Gastrocnemius medialis (tissue), 4 donors: Measurements from ENCODE around the gene PLGRKT.

Experiments used
- POLR2A ChIP-seq, 2 donors: fragments of 450-650 bp; IDR thresholded peaks; one replicate each; pipeline ENCODE4 v1.6.1; 2017; ENCODE audit warnings: antibody characterized with exemption in 2 of 2, mild to moderate bottlenecking in 2 of 2, moderate library complexity in 2 of 2
- TF ChIP-seq, protein P1 (sequence below), 5 experiments: fragments of 450-650 bp in 3 of 5; fragments of 200-600 bp in 2 of 5; sonication (generic) in 2 of 5; IDR thresholded peaks in 4 of 5; conservative IDR thresholded peaks in 1 of 5; 1 replicate in 4 of 5; 2 replicates in 1 of 5; pipeline ENCODE4 v1.5.1; 2016 to 2019; ENCODE audit warnings: antibody characterized with exemption in 5 of 5, mild to moderate bottlenecking in 3 of 5, moderate library complexity in 3 of 5

DNA sequence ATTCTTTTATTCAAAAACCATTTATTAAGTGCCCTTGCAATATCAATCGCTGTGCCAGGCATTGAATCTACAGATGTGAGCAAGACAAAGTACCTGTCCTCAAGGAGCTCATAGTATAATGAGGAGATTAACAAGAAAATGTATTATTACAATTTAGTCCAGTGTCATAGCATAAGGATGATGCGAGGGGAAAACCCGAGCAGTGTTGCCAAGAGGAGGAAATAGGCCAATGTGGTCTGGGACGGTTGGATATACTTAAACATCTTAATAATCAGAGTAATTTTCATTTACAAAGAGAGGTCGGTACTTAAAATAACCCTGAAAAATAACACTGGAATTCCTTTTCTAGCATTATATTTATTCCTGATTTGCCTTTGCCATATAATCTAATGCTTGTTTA lies 31.1 kb upstream of the PLGRKT start:
- TF ChIP-seq, protein P1, sequence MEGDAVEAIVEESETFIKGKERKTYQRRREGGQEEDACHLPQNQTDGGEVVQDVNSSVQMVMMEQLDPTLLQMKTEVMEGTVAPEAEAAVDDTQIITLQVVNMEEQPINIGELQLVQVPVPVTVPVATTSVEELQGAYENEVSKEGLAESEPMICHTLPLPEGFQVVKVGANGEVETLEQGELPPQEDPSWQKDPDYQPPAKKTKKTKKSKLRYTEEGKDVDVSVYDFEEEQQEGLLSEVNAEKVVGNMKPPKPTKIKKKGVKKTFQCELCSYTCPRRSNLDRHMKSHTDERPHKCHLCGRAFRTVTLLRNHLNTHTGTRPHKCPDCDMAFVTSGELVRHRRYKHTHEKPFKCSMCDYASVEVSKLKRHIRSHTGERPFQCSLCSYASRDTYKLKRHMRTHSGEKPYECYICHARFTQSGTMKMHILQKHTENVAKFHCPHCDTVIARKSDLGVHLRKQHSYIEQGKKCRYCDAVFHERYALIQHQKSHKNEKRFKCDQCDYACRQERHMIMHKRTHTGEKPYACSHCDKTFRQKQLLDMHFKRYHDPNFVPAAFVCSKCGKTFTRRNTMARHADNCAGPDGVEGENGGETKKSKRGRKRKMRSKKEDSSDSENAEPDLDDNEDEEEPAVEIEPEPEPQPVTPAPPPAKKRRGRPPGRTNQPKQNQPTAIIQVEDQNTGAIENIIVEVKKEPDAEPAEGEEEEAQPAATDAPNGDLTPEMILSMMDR (IDR thresholded peaks at IDR 0.05 in 4 of 5, conservative IDR thresholded peaks at IDR 0.05 in 1 of 5) = no peak
- TF ChIP-seq POLR2A (IDR thresholded peaks at IDR 0.05) = no peak
